Esophagus muscularis mucosa (tissue), 4 donors: ENCODE measurements around the gene UGT1A4. TPM values are rescaled to one million over a fixed set of nuclear protein-coding genes. Genes with fewer than 3 reads are reported as not detected.

ENCODE experiments used
- DNase-seq: peaks from one replicate; pipeline ENCODE4 v3.0.0-alpha.2; 2017; ENCODE audit errors: extremely low spot score
- H3K27ac ChIP-seq, 4 donors: fragments of 200-600 bp; sonication (generic); replicated peaks in 1 of 4; 1 replicate in 3 of 4; 2 replicates in 1 of 4; pipeline ENCODE4 v1.5.1; 2016 to 2019; ENCODE audit warnings: mild to moderate bottlenecking in 1 of 4
- H3K27me3 ChIP-seq, 4 donors: fragments of 200-600 bp; sonication (generic); one replicate each; pipeline versions ENCODE4 v1.5.1 to v1.6.0; 2016 to 2019
- H3K36me3 ChIP-seq, 4 donors: fragments of 200-600 bp; sonication (generic); one replicate each; pipeline ENCODE4 v1.5.1; 2016 to 2019
- H3K4me1 ChIP-seq, 4 donors: fragments of 200-600 bp; sonication (generic); one replicate each; pipeline ENCODE4 v1.5.1; 2016 to 2019
- H3K4me3 ChIP-seq, 4 donors: fragments of 200-600 bp; sonication (generic); 1 replicate in 2 of 4; 2 replicates in 2 of 4; pipeline ENCODE4 v1.5.1; 2016 to 2019; ENCODE audit warnings: mild to moderate bottlenecking in 4 of 4, moderate library complexity in 1 of 4
- H3K9me3 ChIP-seq, 4 donors: fragments of 200-600 bp; sonication (generic); 1 replicate in 3 of 4; 2 replicates in 1 of 4; pipeline ENCODE4 v1.5.1; 2016 to 2019
- EP300 ChIP-seq: sonication (generic); formaldehyde crosslinking; IDR thresholded peaks from one replicate; pipeline ENCODE4 v1.6.1; 2017; ENCODE audit warnings: antibody characterized with exemption
- POLR2A ChIP-seq: fragments of 450-650 bp; IDR thresholded peaks from one replicate; pipeline ENCODE4 v1.6.1; 2017; ENCODE audit warnings: antibody characterized with exemption, moderate library complexity, mild to moderate bottlenecking, low read depth
- POLR2AphosphoS5 ChIP-seq, 2 donors: sonication (generic); formaldehyde crosslinking; IDR thresholded peaks; one replicate each; pipeline ENCODE4 v1.6.1; 2017; ENCODE audit warnings: antibody characterized with exemption in 2 of 2
- WGBS: methylation state at CpG from one replicate; pipeline ENCODE4 v1.1.5; 2018; 5-methylcytosine and 5-hydroxymethylcytosine counted together
- intact Hi-C: fragments of 100-400 bp; cut with DNase I; formaldehyde crosslinking; loops from one replicate; pipeline ENCODE4 v1.15.1; 2023
- total RNA-seq, 4 donors: library from RNA; depleted of rRNA; stranded (reverse); fragments of >200 nt; gene quantifications; one replicate each; pipeline versions ENCODE4 v1.1.0 to v1.2.1, GENCODE V29; 2016
- TF ChIP-seq, protein P1 (sequence below), 3 experiments: fragments of 200-600 bp in 2 of 3; fragments of 450-650 bp in 1 of 3; sonication (generic) in 2 of 3; IDR thresholded peaks; one replicate each; pipeline ENCODE4 v1.5.1; 2017 to 2019; ENCODE audit warnings: antibody characterized with exemption in 3 of 3, mild to moderate bottlenecking in 2 of 3, moderate library complexity in 1 of 3

UGT1A4 gene
- total RNA-seq, 4 donors from 2014 or later = not detected

DNA sequence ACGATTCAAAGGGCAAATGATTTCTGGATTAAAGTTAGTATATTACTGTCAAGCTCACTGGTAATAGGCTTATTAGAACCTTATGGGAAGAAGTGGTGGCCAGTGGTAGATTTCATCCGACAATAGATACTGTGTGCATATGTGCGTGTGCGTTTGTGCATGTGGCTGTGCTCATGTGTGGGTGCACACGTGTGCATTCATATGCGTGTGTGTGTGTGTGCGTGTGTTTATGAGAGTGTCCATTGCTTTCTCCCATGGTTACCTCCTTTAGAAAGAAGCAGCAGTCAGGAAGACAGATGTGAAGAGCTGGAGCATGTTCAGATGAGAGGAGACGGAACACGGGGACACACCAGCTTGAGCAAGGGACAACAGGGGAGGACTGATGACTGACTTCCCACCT is 50.7 kb downstream of the UGT1A4 start:
- DNase-seq = peak; percentile 60
- Histone ChIP-seq H3K4me1 (no peaks in the 10 kb centered on the region), H3K9me3 (no peaks in the 10 kb centered on the region), H3K27me3 (peaks cover 0 to 28% (median 0%) of the 10 kb centered on the region in 4 donors), H3K4me3 (no peak overlapping the region), H3K36me3 (no peaks in the 10 kb centered on the region), H3K27ac (no peak overlapping the region)
- WGBS = 92% methylated on average over 9 of the region's 9 CpGs
- intact Hi-C loops = no loop called here
- TF ChIP-seq POLR2AphosphoS5 (IDR thresholded peaks at IDR 0.05) (no peak), POLR2A (no peak), EP300 (no peak)
- TF ChIP-seq, protein P1, sequence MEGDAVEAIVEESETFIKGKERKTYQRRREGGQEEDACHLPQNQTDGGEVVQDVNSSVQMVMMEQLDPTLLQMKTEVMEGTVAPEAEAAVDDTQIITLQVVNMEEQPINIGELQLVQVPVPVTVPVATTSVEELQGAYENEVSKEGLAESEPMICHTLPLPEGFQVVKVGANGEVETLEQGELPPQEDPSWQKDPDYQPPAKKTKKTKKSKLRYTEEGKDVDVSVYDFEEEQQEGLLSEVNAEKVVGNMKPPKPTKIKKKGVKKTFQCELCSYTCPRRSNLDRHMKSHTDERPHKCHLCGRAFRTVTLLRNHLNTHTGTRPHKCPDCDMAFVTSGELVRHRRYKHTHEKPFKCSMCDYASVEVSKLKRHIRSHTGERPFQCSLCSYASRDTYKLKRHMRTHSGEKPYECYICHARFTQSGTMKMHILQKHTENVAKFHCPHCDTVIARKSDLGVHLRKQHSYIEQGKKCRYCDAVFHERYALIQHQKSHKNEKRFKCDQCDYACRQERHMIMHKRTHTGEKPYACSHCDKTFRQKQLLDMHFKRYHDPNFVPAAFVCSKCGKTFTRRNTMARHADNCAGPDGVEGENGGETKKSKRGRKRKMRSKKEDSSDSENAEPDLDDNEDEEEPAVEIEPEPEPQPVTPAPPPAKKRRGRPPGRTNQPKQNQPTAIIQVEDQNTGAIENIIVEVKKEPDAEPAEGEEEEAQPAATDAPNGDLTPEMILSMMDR (IDR thresholded peaks at IDR 0.05) = no peak

DNA sequence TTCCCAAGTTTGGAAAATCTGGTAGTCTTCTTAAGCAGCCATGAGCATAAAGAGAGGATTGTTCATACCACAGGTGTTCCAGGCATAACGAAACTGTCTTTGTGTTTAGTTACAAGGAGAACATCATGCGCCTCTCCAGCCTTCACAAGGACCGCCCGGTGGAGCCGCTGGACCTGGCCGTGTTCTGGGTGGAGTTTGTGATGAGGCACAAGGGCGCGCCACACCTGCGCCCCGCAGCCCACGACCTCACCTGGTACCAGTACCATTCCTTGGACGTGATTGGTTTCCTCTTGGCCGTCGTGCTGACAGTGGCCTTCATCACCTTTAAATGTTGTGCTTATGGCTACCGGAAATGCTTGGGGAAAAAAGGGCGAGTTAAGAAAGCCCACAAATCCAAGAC is 53.6 kb downstream of the UGT1A4 start:
- TF ChIP-seq POLR2AphosphoS5 (IDR thresholded peaks at IDR 0.05) (no peak), EP300 (no peak), POLR2A (no peak)
- TF ChIP-seq, protein P1 (IDR thresholded peaks at IDR 0.05) = no peak
- Histone ChIP-seq H3K27ac (no peak overlapping the region), H3K27me3 (peaks cover 0 to 6% (median 0%) of the 10 kb centered on the region in 4 donors), H3K4me1 (no peaks in the 10 kb centered on the region), H3K9me3 (peaks cover 0 to 6% (median under 1%) of the 10 kb centered on the region in 4 donors), H3K4me3 (no peak overlapping the region), H3K36me3 (no peaks in the 10 kb centered on the region)
- WGBS = 91% methylated on average over 16 of the region's 16 CpGs
- intact Hi-C loops = no loop called here
- DNase-seq = no peak

DNA sequence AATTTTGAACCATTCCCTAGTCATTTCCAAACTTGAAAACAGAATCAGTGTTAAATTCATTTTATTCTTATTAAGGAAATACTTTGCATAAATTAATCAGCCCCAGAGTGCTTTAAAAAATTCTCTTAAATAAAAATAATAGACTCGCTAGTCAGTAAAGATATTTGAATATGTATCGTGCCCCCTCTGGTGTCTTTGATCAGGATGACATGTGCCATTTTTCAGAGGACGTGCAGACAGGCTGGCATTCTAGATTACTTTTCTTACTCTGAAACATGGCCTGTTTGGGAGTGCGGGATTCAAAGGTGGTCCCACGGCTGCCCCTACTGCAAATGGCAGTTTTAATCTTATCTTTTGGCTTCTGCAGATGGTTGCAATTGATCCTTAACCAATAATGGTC is 54.0 kb downstream of the UGT1A4 start:
- Histone ChIP-seq H3K27ac (no peak overlapping the region), H3K36me3 (no peaks in the 10 kb centered on the region), H3K4me1 (no peaks in the 10 kb centered on the region), H3K4me3 (no peak overlapping the region), H3K9me3 (peaks cover 0 to 6% (median 3%) of the 10 kb centered on the region in 4 donors), H3K27me3 (peaks cover 0 to 6% (median 0%) of the 10 kb centered on the region in 4 donors)
- intact Hi-C loops = no loop called here
- 89% methylated on average over 4 of the region's 5 CpGs for WGBS
- TF ChIP-seq, protein P1 (IDR thresholded peaks at IDR 0.05) = no peak
- TF ChIP-seq EP300 (no peak), POLR2AphosphoS5 (IDR thresholded peaks at IDR 0.05) (no peak), POLR2A (no peak)
- peak; percentile 60 for DNase-seq

DNA sequence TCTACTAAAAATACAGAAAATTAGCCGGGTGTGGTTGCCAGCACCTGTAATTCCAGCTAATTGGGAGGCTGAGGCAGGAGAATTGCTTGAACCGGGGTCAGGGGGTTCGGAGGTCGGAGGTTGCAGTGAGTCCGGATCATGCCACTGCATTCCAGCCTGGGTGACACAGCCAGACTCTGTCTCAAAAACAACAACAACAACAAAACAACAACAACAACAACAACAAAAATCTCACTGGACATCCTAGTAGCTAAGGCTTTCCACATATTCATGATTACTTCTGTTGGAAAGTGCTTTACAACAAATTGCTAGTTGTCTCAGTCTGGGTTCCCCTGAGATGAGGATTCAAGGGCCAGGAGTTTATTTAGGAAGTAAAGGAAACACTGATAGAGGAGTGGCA is 55.3 kb downstream of the UGT1A4 start:
- intact Hi-C loops = no loop called here
- Histone ChIP-seq H3K36me3 (no peaks in the 10 kb centered on the region), H3K4me1 (no peaks in the 10 kb centered on the region), H3K27me3 (peaks cover 0 to 6% (median 0%) of the 10 kb centered on the region in 4 donors), H3K27ac (no peak overlapping the region), H3K9me3 (peaks cover 0 to 6% (median 3%) of the 10 kb centered on the region in 4 donors), H3K4me3 (no peak overlapping the region)
- TF ChIP-seq EP300 (no peak), POLR2AphosphoS5 (IDR thresholded peaks at IDR 0.05) (no peak), POLR2A (no peak)
- TF ChIP-seq, protein P1 (IDR thresholded peaks at IDR 0.05) = no peak
- WGBS = 90% methylated on average over 5 of the region's 5 CpGs
- peak; percentile 53 for DNase-seq

DNA sequence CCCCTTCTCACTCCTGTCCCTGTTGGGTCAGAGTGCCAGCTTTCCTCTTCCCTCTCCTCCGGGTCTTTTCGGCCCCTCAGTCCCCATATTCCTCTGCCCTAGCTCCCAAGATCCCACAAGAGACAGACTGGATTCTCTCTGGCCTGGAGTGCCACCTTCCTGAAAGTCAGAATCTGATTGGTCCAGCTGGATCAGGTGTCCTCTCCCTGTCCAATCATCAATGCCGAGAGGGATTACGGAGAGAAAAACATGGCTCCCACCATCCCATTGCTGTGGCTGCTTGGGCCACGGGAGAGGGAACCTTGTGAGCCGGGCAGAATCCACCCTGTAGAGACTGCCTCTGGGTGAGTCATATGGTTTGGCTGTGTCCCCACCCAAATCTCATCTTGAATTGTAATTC is 56.9 kb downstream of the UGT1A4 start:
- intact Hi-C loops = no loop called here
- DNase-seq = no peak
- Histone ChIP-seq H3K27me3 (no peaks in the 10 kb centered on the region), H3K36me3 (no peaks in the 10 kb centered on the region), H3K4me3 (no peak overlapping the region), H3K9me3 (peaks cover 0 to 10% (median 3%) of the 10 kb centered on the region in 4 donors), H3K4me1 (no peaks in the 10 kb centered on the region), H3K27ac (no peak overlapping the region)
- 89% methylated on average over 6 of the region's 6 CpGs for WGBS
- no peak for TF ChIP-seq POLR2AphosphoS5 (IDR thresholded peaks at IDR 0.05)
- TF ChIP-seq EP300 = no peak
- TF ChIP-seq, protein P1 (IDR thresholded peaks at IDR 0.05) = no peak
- TF ChIP-seq POLR2A = no peak
